OCI-LY3 (cell line): ENCODE measurements around the gene ACVRL1.

Source experiments
- CTCF ChIP-seq: fragments of 200-600, 300-600 bp; sonication (generic); IDR thresholded peaks from 2 replicates; pipeline ENCODE4 v1.5.1; 2014; ENCODE audit warnings: antibody characterized with exemption, low read length, low read depth
- EZH2phosphoT487 ChIP-seq: fragments of 200-600 bp; shearing (Covaris generic); IDR thresholded peaks from 2 replicates; pipeline ENCODE4 v1.6.1; 2018; ENCODE audit warnings: antibody characterized with exemption, mixed run types, low read depth

- no peak for TF ChIP-seq CTCF
- no peak for TF ChIP-seq EZH2phosphoT487
These were observed 56.2 kb downstream of the ACVRL1 start for GRCh38 chr12:51963477-51963876.
